HG03135 (cell line): ENCODE measurements around the gene CRYAA.
"Not testable (repeated sequence)": the region's sequence is repeated elsewhere in the genome, so short reads cannot be mapped to it uniquely, and the experiment has no call there.

Experiments used
- ATAC-seq: cut with Tn5 transposase; IDR thresholded peaks from one replicate; pipeline ENCODE4 v1.9.1; 2021; ENCODE audit warnings: mild to moderate bottlenecking, moderate library complexity; ENCODE audit not compliant: unreplicated experiment

The CRYAA gene

GRCh38 chr21:43176621-43177020 lies 7.8 kb downstream of the CRYAA start:
- ATAC-seq = not testable (repeated sequence)

DNA sequence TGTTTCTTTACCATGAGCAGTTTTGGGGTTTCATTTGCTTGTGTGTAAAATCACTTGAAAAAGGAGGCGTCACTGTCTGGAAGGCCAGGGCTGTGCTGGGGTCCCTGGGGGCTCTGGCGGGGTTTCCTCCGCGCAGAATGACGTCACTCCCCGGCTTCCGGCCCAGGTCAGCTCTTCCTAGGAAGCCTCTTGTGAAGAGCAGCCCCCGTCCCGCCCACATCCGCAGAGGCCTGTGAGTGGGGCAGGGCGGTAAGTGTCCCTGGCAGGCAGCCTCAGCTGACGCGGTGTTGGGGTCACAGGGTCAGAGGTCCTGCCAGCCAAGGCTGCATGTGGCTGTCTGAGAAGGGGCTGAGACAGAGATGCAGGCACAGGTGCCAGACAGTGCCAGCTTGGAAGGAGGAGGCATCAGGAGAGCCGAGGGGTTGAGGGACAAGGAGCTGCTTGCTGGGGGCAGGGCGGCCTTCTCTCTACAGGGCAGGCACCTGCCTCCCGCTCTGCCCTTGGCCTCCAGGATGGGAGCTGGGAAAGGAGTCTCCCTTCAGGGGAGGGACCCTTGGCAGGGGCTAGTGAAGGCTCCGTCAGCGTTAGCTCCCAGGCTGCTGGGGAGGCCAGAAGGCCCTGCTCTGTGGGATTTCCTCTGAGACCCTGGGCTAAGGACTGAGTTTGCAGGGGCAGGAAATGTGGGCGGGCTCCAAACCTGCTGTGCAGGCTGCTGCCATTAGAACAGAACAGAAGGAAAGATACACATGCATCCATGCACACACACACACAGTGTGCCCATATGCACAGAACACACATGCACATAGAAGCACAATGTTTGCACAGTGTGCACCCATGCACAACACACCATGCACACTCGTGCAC lies 8.5 kb downstream of the CRYAA start:
- ATAC-seq = not testable (repeated sequence)

- ATAC-seq = not testable (repeated sequence)
Observed at GRCh38 chr21:43178175-43178826, 9.5 kb downstream of the CRYAA start.

GRCh38 chr21:43181033-43181432 lies 12.2 kb downstream of the CRYAA start:
- not testable (repeated sequence) for ATAC-seq

DNA sequence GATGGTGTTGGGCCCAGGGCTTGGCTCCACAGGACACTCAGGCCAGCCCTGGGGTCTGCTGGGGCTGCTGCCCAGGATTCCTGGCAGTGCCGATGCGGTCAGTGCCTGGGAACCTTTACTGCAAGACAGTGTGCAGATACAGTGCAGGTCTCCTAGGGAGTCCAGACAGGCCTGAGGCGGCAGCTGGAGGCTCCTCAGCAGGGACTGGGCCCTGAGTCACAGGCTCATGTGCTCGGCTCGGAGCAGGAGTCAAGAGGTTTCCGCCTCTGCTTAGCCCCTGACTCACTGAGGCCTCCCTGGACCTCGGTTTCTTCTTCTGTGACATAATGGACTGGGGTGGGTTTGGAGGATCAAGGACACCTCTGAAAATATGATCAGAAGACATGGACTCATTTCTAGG lies 18.5 kb downstream of the CRYAA start:
- ATAC-seq = not testable (repeated sequence)

DNA sequence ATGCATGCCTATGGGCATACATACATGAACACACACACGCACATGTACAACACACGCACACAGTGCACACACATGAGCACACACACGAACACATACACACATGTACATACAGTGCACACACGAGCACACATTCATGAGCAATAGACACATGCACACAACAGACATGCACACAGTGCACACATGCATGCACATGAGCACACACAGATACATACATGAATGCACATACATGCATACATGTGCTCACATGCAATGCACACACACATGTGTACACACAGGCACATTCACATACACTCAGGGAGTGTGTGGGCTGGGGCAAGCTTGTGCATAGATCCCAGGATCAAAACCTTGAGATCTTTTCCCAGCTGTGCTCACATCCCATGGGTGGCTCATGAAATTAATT lies 18.9 kb downstream of the CRYAA start:
- no peak for ATAC-seq

- ATAC-seq = no peak
Observed at GRCh38 chr21:43188181-43188580, 19.4 kb downstream of the CRYAA start.

- no peak for ATAC-seq
Observed at GRCh38 chr21:43188592-43189210, 19.9 kb downstream of the CRYAA start.

DNA sequence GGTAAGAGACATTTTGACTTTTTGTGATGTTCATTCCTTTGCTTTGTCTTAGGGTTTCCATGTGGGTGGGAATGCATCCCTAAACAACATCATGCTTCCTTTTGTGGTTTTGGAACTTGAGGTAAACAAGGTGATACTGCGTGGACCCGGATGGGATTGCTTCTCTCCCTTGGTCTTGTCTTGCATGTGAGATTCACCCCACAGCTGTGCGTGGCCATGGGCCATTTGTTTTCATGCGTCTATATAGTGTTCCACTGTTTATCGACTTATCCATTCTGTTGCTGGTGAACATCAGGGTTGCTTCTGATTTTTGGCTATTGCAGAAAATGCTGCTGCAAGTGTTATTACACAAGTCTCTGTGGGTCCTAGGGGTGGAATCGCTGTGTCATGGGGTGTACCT lies 21.1 kb downstream of the CRYAA start:
- no peak for ATAC-seq

DNA sequence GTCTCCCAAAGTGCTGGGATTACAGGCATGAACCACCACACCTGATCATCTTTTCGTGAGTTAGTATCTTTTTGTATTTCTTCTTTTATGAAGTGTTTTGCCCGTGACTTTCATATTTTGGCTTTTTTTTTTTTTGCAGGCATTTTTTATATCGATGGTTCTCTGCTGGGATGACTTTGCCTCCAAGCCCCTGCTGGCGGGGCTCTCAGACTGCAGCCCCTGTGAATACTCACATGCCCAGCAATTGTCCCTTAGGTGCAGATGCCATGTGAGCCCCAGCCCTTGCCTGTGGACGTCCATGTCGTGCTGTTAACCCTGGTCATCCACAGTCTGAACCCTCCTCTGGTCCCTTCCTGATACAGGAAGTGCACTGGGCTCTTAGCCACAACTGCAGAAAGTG lies 21.7 kb downstream of the CRYAA start:
- ATAC-seq = no peak

GRCh38 chr21:43190951-43191350 lies 22.1 kb downstream of the CRYAA start:
- no peak for ATAC-seq

GRCh38 chr21:43191521-43191920 lies 22.7 kb downstream of the CRYAA start:
- no peak for ATAC-seq

GRCh38 chr21:43191971-43192370 lies 23.2 kb downstream of the CRYAA start:
- no peak for ATAC-seq

- ATAC-seq = no peak
Observed at GRCh38 chr21:43192501-43193081, 23.8 kb downstream of the CRYAA start.

- no peak for ATAC-seq
Observed at GRCh38 chr21:43193088-43193650, 24.4 kb downstream of the CRYAA start.

GRCh38 chr21:43193651-43194302 lies 25.0 kb downstream of the CRYAA start:
- ATAC-seq = no peak

DNA sequence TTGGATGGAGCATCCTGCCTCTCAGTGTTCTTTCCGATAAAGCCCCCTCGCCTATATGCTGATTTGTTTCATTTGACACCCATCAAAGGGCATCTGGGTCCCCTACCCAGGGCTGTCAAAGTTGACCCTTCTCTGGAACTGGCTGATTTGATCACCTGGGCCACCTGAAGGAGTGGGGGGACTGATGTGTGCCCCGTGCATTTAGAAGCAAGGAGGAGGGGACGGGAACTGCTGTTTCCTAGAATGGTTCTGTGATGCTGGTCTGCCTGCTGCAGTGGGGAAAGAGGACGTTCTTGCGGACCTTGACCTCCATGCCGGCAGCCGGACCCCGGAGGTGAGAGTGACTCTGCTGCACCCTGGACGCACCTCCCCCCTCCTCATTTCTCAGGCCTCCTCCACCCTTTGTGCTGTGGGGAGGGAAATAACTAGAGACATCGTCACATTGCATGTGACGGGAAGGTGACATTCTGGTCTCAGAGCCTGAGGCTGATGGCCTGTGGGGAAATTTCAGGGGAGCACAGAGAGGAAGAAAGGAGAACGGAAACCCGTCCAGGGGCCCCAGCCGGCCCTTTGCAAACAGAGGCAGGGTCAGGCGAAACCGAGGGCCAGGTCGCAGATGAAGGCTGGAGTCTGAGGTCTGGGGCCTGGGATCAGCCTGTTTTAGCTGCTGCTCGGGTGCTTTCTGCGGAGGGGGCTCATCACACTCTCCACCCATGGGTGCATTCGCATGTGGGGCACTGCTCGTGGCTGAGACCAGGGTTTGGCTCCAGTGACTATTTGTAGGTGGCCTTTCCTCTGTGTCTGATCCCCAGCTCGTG lies 25.7 kb downstream of the CRYAA start:
- ATAC-seq = no peak

- ATAC-seq = no peak
Observed at GRCh38 chr21:43195121-43196021, 26.6 kb downstream of the CRYAA start.

DNA sequence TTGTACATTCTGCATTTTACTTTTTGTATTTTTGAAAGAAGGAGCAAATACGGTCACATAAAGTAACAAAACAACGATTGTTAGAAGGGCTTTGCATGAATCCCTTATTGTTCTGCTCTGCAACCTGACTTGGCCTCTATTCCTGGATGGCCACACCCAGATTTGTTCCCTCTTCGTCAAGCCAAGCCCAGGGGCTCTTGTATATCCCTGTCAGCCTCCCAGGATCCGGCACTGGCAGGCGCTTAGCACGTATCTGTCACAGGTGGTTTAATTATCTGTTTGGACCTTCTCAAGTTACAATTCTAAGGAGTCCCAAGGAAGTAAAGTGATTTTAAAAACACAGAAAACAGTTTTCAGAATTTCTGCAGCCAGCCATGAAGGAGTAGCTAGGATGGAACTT lies 28.0 kb downstream of the CRYAA start:
- ATAC-seq = no peak
